GM12872 (cell line): Measurements from ENCODE around the gene SLC2A5.

Experiments used
- CTCF ChIP-seq: IDR thresholded peaks from 3 replicates; pipeline ENCODE4 v1.5.1; 2011; ENCODE audit warnings: low read depth, mild to moderate bottlenecking, low read length, moderate library complexity; ENCODE audit not compliant: insufficient read depth

SLC2A5 gene

GRCh38 chr1:9057851-9058250 lies 11.6 kb downstream of the SLC2A5 start:
- no peak for TF ChIP-seq CTCF

GRCh38 chr1:9052272-9053049 lies 17.0 kb downstream of the SLC2A5 start:
- no peak for TF ChIP-seq CTCF

- no peak for TF ChIP-seq CTCF
Measured at GRCh38 chr1:9051379-9051778, 18.1 kb downstream of the SLC2A5 start.

GRCh38 chr1:9050803-9051202 lies 18.6 kb downstream of the SLC2A5 start:
- TF ChIP-seq CTCF: no peak

GRCh38 chr1:9048551-9048950 lies 20.9 kb downstream of the SLC2A5 start:
- TF ChIP-seq CTCF: no peak

GRCh38 chr1:9047019-9047418 lies 22.4 kb downstream of the SLC2A5 start:
- TF ChIP-seq CTCF: no peak

GRCh38 chr1:9045861-9046510 lies 23.4 kb downstream of the SLC2A5 start:
- no peak for TF ChIP-seq CTCF
